Tibial artery (tissue), 4 donors: ENCODE measurements around the gene ARAP1.

Experiments used
- DNase-seq, 2 donors: peaks; one replicate each; pipeline ENCODE4 v3.0.0-alpha.2; 2019
- H3K27ac ChIP-seq, 2 donors: fragments of 200-600 bp; sonication (generic) in 1 of 2; 1 replicate in 1 of 2; 2 replicates in 1 of 2; pipeline ENCODE4 v1.5.1; 2018 to 2019; ENCODE audit warnings: mild to moderate bottlenecking in 1 of 2
- H3K27me3 ChIP-seq, 2 donors: fragments of 200-600 bp; sonication (generic) in 1 of 2; one replicate each; pipeline versions ENCODE4 v1.5.1 to v1.6.0; 2016 to 2019
- H3K36me3 ChIP-seq, 3 donors: fragments of 200-600 bp; sonication (generic) in 2 of 3; one replicate each; pipeline ENCODE4 v1.5.1; 2016 to 2019; ENCODE audit warnings: mild to moderate bottlenecking in 2 of 3
- H3K4me1 ChIP-seq, 4 donors: fragments of 200-600 bp; sonication (generic) in 2 of 4; 1 replicate in 3 of 4; 2 replicates in 1 of 4; pipeline ENCODE4 v1.5.1; 2016 to 2019
- H3K4me3 ChIP-seq, 2 donors: fragments of 200-600 bp; sonication (generic) in 1 of 2; 1 replicate in 1 of 2; 2 replicates in 1 of 2; pipeline ENCODE4 v1.5.1; 2018 to 2019; ENCODE audit warnings: mild to moderate bottlenecking in 2 of 2
- H3K9me3 ChIP-seq, 3 donors: fragments of 200-600 bp; sonication (generic) in 1 of 3; one replicate each; pipeline ENCODE4 v1.5.1; 2016 to 2019
- intact Hi-C: fragments of 100-400 bp; cut with DNase I; formaldehyde crosslinking; loops from one replicate; pipeline ENCODE4 v1.15.0; 2023; ENCODE audit warnings: low total_unique reads
- TF ChIP-seq, protein P1 (sequence below), 2 experiments: fragments of 200-600 bp in 1 of 2; fragments of 450-650 bp in 1 of 2; IDR thresholded peaks; one replicate each; pipeline ENCODE4 v1.5.1; 2017 to 2019; ENCODE audit warnings: antibody characterized with exemption in 2 of 2, mild to moderate bottlenecking in 1 of 2, moderate library complexity in 1 of 2

ARAP1 gene

DNA sequence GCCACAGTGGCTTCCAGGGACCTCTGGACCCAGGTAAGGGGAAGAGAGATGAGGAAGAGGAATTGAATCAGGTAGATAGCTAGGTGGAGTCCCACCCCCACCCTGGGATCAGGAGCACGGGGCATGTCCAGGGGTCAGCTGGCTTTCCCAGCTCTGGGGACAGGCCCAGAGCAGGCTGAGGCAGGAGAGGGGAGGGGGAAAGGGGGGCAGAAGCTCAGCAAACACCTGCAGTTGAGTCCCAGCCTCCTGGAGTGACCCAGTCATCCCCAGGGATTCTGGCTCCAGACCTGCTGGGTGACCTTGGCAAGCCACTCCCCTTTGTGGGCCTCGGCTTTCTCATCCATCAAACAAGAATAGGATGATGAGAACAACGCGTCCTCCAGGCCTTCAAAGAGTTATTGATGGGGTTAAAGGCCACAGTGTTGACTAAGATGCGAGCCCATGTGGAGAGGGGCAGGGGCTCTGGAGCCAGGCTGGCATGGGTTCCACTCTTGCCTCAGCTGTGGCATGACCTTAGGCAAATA, 25.6 kb upstream of the ARAP1 start:
- no peak overlapping the region for H3K27ac ChIP-seq
- peaks cover 0 to 77% (median 35%) of the 10 kb centered on the region in 4 donors for H3K4me1 ChIP-seq
- no peak overlapping the region for H3K4me3 ChIP-seq
- no peaks in the 10 kb centered on the region for H3K9me3 ChIP-seq
- peaks cover 0 to 4% (median 0%) of the 10 kb centered on the region in 3 donors for H3K36me3 ChIP-seq
- intact Hi-C loops, result no loop called here
- no peak for DNase-seq
- TF ChIP-seq, protein P1, sequence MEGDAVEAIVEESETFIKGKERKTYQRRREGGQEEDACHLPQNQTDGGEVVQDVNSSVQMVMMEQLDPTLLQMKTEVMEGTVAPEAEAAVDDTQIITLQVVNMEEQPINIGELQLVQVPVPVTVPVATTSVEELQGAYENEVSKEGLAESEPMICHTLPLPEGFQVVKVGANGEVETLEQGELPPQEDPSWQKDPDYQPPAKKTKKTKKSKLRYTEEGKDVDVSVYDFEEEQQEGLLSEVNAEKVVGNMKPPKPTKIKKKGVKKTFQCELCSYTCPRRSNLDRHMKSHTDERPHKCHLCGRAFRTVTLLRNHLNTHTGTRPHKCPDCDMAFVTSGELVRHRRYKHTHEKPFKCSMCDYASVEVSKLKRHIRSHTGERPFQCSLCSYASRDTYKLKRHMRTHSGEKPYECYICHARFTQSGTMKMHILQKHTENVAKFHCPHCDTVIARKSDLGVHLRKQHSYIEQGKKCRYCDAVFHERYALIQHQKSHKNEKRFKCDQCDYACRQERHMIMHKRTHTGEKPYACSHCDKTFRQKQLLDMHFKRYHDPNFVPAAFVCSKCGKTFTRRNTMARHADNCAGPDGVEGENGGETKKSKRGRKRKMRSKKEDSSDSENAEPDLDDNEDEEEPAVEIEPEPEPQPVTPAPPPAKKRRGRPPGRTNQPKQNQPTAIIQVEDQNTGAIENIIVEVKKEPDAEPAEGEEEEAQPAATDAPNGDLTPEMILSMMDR (IDR thresholded peaks at IDR 0.05), result no peak
- H3K27me3 ChIP-seq, result no peaks in the 10 kb centered on the region

DNA sequence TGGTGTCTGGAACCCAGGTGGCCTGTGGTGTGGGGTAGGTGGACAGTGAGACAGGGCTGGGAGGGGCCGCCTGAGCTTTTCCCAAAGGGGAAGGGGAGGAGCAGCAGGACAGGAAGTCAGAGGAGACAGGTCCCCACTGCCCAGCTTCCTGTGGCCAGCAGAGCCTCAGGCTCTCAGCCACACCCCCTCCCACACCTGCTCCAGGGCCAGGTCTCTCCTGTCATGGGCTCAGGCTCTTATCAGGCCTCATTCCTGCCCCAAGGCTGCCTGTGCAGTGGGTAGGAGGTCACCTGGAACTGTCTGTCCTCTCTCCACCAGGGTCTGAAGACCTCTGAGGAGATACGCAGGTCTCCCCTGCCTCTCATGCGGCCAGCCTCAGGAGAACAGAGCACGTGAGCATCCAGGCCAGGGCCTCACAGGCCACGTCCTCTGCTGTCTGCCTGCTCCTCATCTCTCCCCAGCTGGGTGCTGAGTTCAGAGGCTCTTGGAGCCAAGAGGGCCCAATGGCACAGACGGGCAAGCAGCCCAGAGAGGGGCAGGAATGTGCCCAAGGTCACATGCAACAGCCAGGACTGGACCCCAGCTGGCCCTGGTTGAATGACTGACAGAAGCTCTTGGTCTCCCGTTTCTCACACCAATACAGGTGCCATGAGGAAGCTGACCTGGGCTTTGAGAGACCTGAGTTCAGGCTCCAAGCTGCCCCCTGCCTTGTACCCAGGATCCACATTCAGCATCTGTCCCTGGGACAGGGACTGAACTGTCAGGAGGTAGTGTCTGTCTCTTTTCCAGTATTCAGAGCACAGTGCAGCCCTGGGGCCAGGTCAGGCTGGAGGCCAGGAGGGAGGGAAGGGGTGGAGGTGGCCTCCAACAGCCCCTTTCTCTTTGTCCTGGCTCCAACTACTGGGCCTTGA, 24.9 kb upstream of the ARAP1 start:
- DNase-seq, result no peak
- Histone ChIP-seq H3K4me3 (no peak overlapping the region), H3K27me3 (no peaks in the 10 kb centered on the region), H3K36me3 (peaks cover 0 to 9% (median 0%) of the 10 kb centered on the region in 3 donors), H3K27ac (no peak overlapping the region), H3K9me3 (no peaks in the 10 kb centered on the region), H3K4me1 (peaks cover 0 to 73% (median 32%) of the 10 kb centered on the region in 4 donors)
- intact Hi-C loops, result no loop called here
- TF ChIP-seq, protein P1 (IDR thresholded peaks at IDR 0.05), result no peak

DNA sequence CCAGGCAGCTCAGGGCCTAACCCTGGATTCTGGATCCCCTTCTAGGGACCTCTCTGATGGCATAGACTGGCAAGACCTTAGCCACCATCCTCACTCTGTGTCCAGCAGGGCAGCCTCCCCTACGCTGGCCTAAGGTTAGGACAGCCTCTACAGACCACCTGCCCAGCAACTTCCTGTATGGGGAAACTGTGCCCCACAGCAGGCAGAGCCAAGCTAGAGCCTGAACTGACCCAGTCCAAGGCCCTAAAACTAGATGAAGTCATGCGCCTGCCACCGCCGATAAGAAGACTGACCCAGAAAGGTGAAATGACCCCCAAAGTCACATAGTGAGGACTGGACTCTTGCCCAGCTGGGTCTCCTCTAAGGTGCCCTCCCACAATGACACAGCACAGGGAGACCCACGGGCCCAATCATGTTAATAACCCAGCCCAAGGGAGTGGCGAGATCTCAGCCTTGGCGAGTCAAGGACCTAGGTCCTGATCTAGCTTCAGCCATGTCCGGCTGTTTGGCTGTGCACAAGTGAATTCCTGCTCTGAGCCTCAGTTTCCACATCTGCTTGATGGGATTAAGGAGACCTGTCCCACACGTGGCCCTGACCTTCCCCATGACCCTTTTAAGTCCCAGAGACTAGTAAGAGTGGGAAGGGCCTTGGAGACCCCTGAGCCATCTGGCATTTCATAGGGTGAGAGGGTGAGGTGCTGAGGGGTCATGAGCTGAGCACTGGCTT, 24.1 kb upstream of the ARAP1 start:
- Histone ChIP-seq H3K4me3 (no peak overlapping the region), H3K27me3 (no peaks in the 10 kb centered on the region), H3K36me3 (peaks cover 0 to 16% (median 0%) of the 10 kb centered on the region in 3 donors), H3K4me1 (peaks cover 0 to 68% (median 28%) of the 10 kb centered on the region in 4 donors), H3K9me3 (no peaks in the 10 kb centered on the region), H3K27ac (no peak overlapping the region)
- TF ChIP-seq, protein P1 (IDR thresholded peaks at IDR 0.05), result no peak
- no peak for DNase-seq
- intact Hi-C loops, result no loop called here

DNA sequence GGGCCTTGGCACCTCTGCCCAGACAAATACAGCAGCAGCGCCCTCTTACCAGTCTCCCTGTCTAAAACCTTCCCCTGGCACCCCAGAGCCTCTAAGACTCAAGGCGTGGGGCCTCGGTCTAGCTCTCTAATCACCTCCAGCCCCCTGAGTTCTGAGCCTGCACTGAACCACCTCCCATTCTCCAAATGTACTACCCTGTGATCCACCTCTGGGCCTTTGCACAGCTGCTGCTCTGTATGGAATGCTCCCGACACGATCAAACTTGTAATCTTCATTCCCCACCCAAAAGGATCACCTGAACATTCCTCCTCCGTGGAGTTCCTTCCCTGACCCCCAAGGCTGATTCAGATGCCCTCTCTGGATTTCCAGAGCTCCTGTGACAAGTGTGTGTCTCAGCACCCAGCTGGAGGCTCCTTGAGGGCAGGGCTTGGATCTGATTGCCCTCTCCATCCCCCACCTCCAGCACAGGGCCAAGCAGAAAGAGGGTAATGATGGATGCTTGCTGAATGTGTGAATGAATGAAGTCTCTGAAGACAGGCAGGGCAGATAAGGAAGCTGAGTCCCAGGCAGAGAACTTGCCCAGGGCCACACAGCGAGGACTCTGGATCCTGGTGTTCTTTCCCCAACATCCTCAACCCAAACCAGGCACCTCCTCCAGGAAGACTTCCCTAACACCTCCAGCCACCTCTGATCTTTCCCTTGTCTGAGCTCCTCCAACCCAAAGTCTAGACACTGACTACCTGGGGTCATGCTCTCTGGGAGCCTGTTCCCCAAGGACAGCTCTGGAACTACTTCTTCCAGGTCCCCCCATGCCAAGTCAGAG, 23.3 kb upstream of the ARAP1 start:
- Histone ChIP-seq H3K36me3 (peaks cover 0 to 16% (median 0%) of the 10 kb centered on the region in 3 donors), H3K27me3 (no peaks in the 10 kb centered on the region), H3K4me1 (peaks cover 0 to 61% (median 21%) of the 10 kb centered on the region in 4 donors), H3K9me3 (no peaks in the 10 kb centered on the region), H3K27ac (no peak overlapping the region), H3K4me3 (no peak overlapping the region)
- TF ChIP-seq, protein P1 (IDR thresholded peaks at IDR 0.05), result no peak
- DNase-seq, result no peak
- intact Hi-C loops, result no loop called here

DNA sequence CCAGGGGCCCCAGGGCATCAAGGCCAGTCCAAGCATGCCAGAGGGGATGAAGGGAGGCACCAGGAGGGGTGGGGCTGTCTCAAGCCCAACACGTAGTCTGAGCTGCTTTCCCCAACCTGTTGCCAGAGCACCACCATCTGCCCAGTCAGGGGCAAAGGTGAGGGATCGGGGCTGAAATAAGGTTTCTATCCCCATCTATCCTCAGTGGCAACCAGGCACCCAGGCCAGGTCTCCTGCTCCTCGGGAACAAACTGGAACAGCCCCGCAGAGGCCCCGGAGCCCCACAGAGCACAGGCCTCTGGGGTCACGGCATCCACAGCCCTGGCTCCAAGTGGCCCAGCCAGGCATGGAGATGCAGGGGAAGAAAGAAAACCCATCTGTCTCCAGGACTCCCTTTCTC, 22.3 kb upstream of the ARAP1 start:
- peaks cover 0 to 51% (median 14%) of the 10 kb centered on the region in 4 donors for H3K4me1 ChIP-seq
- DNase-seq, result no peak
- H3K9me3 ChIP-seq, result no peaks in the 10 kb centered on the region
- H3K27me3 ChIP-seq, result no peaks in the 10 kb centered on the region
- H3K4me3 ChIP-seq, result no peak overlapping the region
- intact Hi-C loops, result no loop called here
- TF ChIP-seq, protein P1 (IDR thresholded peaks at IDR 0.05), result no peak
- H3K36me3 ChIP-seq, result peaks cover 0 to 16% (median 0%) of the 10 kb centered on the region in 3 donors
- H3K27ac ChIP-seq, result no peak overlapping the region
